Measurements from ENCODE around the gene DVL1. TPM values are rescaled to one million over a fixed set of nuclear protein-coding genes. Genes with fewer than 3 reads are reported as not detected.

The DVL1 gene
- total RNA-seq, 6 experiments from 2014 or later: 73.8 to 96.6 (median 74.5) TPM

- no peak for DNase-seq
- Mint-ChIP-seq H3K36me3 (ENCODE audit: low read depth) (peaks cover 5% of the 10 kb centered on the region; the same call in 1 of the 2 replicates), H3K4me3 (no peak overlapping the region), H3K4me1 (ENCODE audit: low read depth) (peaks cover 25% of the 10 kb centered on the region), H3K27me3 (ENCODE audit: insufficient read depth) (peaks cover 15% of the 10 kb centered on the region), H3K27ac (no peak overlapping the region; the same call in 1 of the 2 replicates), H3K9me3 (no peaks in the 10 kb centered on the region)
- TF ChIP-seq CTCF (IDR thresholded peaks at IDR 0.05): no peak
Measured at GRCh38 chr1:1315435-1315954, 33.7 kb downstream of the DVL1 start.

GRCh38 chr1:1314678-1315335 is 34.4 kb downstream of the DVL1 start:
- no peak overlapping the region for H3K4me3 Mint-ChIP-seq
- H3K27ac Mint-ChIP-seq: no peak overlapping the region
- no peak for DNase-seq
- H3K9me3 Mint-ChIP-seq: no peaks in the 10 kb centered on the region
- TF ChIP-seq CTCF (IDR thresholded peaks at IDR 0.05): no peak
- H3K4me1 Mint-ChIP-seq (ENCODE audit: low read depth): peaks cover 25% of the 10 kb centered on the region
- H3K36me3 Mint-ChIP-seq (ENCODE audit: low read depth): peaks cover 5% of the 10 kb centered on the region; the same call in 1 of the 2 replicates
- peaks cover 10% of the 10 kb centered on the region for H3K27me3 Mint-ChIP-seq (ENCODE audit: insufficient read depth)

GRCh38 chr1:1314237-1314586 is 35.0 kb downstream of the DVL1 start:
- Mint-ChIP-seq H3K9me3 (no peaks in the 10 kb centered on the region), H3K4me3 (no peak overlapping the region), H3K36me3 (ENCODE audit: low read depth) (peaks cover 5% of the 10 kb centered on the region; the same call in 1 of the 2 replicates), H3K27me3 (ENCODE audit: insufficient read depth) (peaks cover 6% of the 10 kb centered on the region), H3K27ac (no peak overlapping the region), H3K4me1 (ENCODE audit: low read depth) (peaks cover 21% of the 10 kb centered on the region)
- no peak for DNase-seq
- TF ChIP-seq CTCF (IDR thresholded peaks at IDR 0.05): no peak

GRCh38 chr1:1313500-1314236 is 35.5 kb downstream of the DVL1 start:
- peaks cover 17% of the 10 kb centered on the region for H3K4me1 Mint-ChIP-seq (ENCODE audit: low read depth)
- H3K27me3 Mint-ChIP-seq (ENCODE audit: insufficient read depth): peaks cover 6% of the 10 kb centered on the region
- peaks cover 5% of the 10 kb centered on the region; the same call in 1 of the 2 replicates for H3K36me3 Mint-ChIP-seq (ENCODE audit: low read depth)
- no peak for DNase-seq
- H3K9me3 Mint-ChIP-seq: no peaks in the 10 kb centered on the region
- no peak overlapping the region; the same call in 1 of the 2 replicates for H3K4me3 Mint-ChIP-seq
- TF ChIP-seq CTCF (IDR thresholded peaks at IDR 0.05): no peak
- H3K27ac Mint-ChIP-seq: no peak overlapping the region

GRCh38 chr1:1312450-1313314 is 36.5 kb downstream of the DVL1 start:
- Mint-ChIP-seq H3K9me3 (no peaks in the 10 kb centered on the region), H3K4me3 (no peak overlapping the region), H3K4me1 (ENCODE audit: low read depth) (peaks cover 7% of the 10 kb centered on the region), H3K27ac (no peak overlapping the region), H3K27me3 (ENCODE audit: insufficient read depth) (peaks cover 6% of the 10 kb centered on the region), H3K36me3 (ENCODE audit: low read depth) (peaks cover 5% of the 10 kb centered on the region; the same call in 1 of the 2 replicates)
- no peak for TF ChIP-seq CTCF (IDR thresholded peaks at IDR 0.05)
- DNase-seq: no peak
